DND-41 (cell line): ENCODE measurements around the gene SLC25A22.

Experiments used
- CTCF ChIP-seq: IDR thresholded peaks from 2 replicates; pipeline ENCODE4 v1.5.1; 2012; ENCODE audit warnings: borderline replicate concordance, low read length, moderate library complexity, mild to moderate bottlenecking; ENCODE audit not compliant: poor library complexity, severe bottlenecking; ENCODE audit errors: extremely low read depth
- EZH2 ChIP-seq: IDR thresholded peaks from 3 replicates; pipeline ENCODE4 v1.6.1; 2012; ENCODE audit warnings: borderline replicate concordance, low read depth, mild to moderate bottlenecking, moderate library complexity, low read length, inconsistent platforms; ENCODE audit not compliant: severe bottlenecking

- TF ChIP-seq CTCF, result no peak
- TF ChIP-seq EZH2, result no peak
Observed at GRCh38 chr11:825366-826226, 27.5 kb upstream of the SLC25A22 start.
